Measurements from ENCODE around the gene GRM8. TPM values are rescaled to one million over a fixed set of nuclear protein-coding genes. Genes with fewer than 3 reads are reported as not detected.

GRM8 gene
- total RNA-seq, 1 experiment from 2014 or later, result 0.80 TPM

GRCh38 chr7:126668367-126668752, 584.4 kb downstream of the GRM8 start:
- intact Hi-C loops (cut with micrococcal nuclease; ENCODE audit: unreplicated experiment), result no loop called here
- Histone ChIP-seq H3K27me3 (replicated peaks; ENCODE audit: insufficient read depth, low read depth, low read length, poor library complexity) (no peaks in the 10 kb centered on the region), H3K27ac (ENCODE audit: low read depth, low read length, poor library complexity, severe bottlenecking) (no peak overlapping the region), H3K36me3 (ENCODE audit: insufficient read depth, low read length, poor library complexity, severe bottlenecking) (no peaks in the 10 kb centered on the region), H3K4me3 (ENCODE audit: low read depth, low read length, poor library complexity, severe bottlenecking) (no peak overlapping the region), H3K9me3 (ENCODE audit: low read depth, low read length, poor library complexity, severe bottlenecking) (no peaks in the 10 kb centered on the region), H3K4me1 (ENCODE audit: insufficient read depth, low read length, poor library complexity, severe bottlenecking) (no peaks in the 10 kb centered on the region)
- no peak for DNase-seq (ENCODE audit: low spot score)
- ChIA-PET POLR2A (ENCODE audit: low non-redundant PET) (no interaction called here), CTCF (no interaction called here)
- TF ChIP-seq EZH2 (IDR thresholded peaks at IDR 0.05; ENCODE audit: borderline replicate concordance, low read depth, low read length, poor library complexity, severe bottlenecking), result no peak
- TF ChIP-seq CTCF (conservative IDR thresholded peaks at IDR 0.05; ENCODE audit: low read depth, low read length), result no peak
- no TSS peak for BruUV-seq (replicated peaks)

- Histone ChIP-seq H3K36me3 (ENCODE audit: insufficient read depth, low read length, poor library complexity, severe bottlenecking) (no peaks in the 10 kb centered on the region), H3K4me1 (ENCODE audit: insufficient read depth, low read length, poor library complexity, severe bottlenecking) (no peaks in the 10 kb centered on the region), H3K4me3 (ENCODE audit: low read depth, low read length, poor library complexity, severe bottlenecking) (no peak overlapping the region), H3K27me3 (replicated peaks; ENCODE audit: insufficient read depth, low read depth, low read length, poor library complexity) (no peaks in the 10 kb centered on the region), H3K27ac (ENCODE audit: low read depth, low read length, poor library complexity, severe bottlenecking) (no peak overlapping the region), H3K9me3 (ENCODE audit: low read depth, low read length, poor library complexity, severe bottlenecking) (no peaks in the 10 kb centered on the region)
- TF ChIP-seq EZH2 (IDR thresholded peaks at IDR 0.05; ENCODE audit: borderline replicate concordance, low read depth, low read length, poor library complexity, severe bottlenecking) (no peak), CTCF (conservative IDR thresholded peaks at IDR 0.05; ENCODE audit: low read depth, low read length) (no peak)
- BruUV-seq (replicated peaks), result no TSS peak
- POLR2A ChIA-PET (ENCODE audit: low non-redundant PET), result no interaction called here
- CTCF ChIA-PET, result no interaction called here
- DNase-seq (ENCODE audit: low spot score), result no peak
- intact Hi-C loops (cut with micrococcal nuclease; ENCODE audit: unreplicated experiment), result no loop called here
Observed at GRCh38 chr7:126667742-126668366, 584.9 kb downstream of the GRM8 start.

GRCh38 chr7:126662856-126663255, 589.9 kb downstream of the GRM8 start:
- H3K4me1 ChIP-seq (ENCODE audit: insufficient read depth, low read length, poor library complexity, severe bottlenecking), result peaks cover 6% of the 10 kb centered on the region
- ChIA-PET POLR2A (ENCODE audit: low non-redundant PET) (no interaction called here), CTCF (no interaction called here)
- TF ChIP-seq EZH2 (IDR thresholded peaks at IDR 0.05; ENCODE audit: borderline replicate concordance, low read depth, low read length, poor library complexity, severe bottlenecking), result no peak
- TF ChIP-seq CTCF (conservative IDR thresholded peaks at IDR 0.05; ENCODE audit: low read depth, low read length), result no peak
- H3K4me3 ChIP-seq (ENCODE audit: low read depth, low read length, poor library complexity, severe bottlenecking), result no peak overlapping the region
- H3K27me3 ChIP-seq (replicated peaks; ENCODE audit: insufficient read depth, low read depth, low read length, poor library complexity), result no peaks in the 10 kb centered on the region
- H3K36me3 ChIP-seq (ENCODE audit: insufficient read depth, low read length, poor library complexity, severe bottlenecking), result no peaks in the 10 kb centered on the region
- H3K27ac ChIP-seq (ENCODE audit: low read depth, low read length, poor library complexity, severe bottlenecking), result no peak overlapping the region
- H3K9me3 ChIP-seq (ENCODE audit: low read depth, low read length, poor library complexity, severe bottlenecking), result no peaks in the 10 kb centered on the region
- intact Hi-C loops (cut with micrococcal nuclease; ENCODE audit: unreplicated experiment), result no loop called here
- DNase-seq (ENCODE audit: low spot score), result no peak
- BruUV-seq (replicated peaks), result no TSS peak
